GM18873 (cell line): Measurements from ENCODE around the gene ENPP3.

Source experiments
- ATAC-seq: cut with Tn5 transposase; IDR thresholded peaks from one replicate; pipeline ENCODE4 v1.9.1; 2021; ENCODE audit warnings: mild to moderate bottlenecking, moderate library complexity, moderate number of reproducible peaks; ENCODE audit not compliant: unreplicated experiment, low FRiP score

Gene ENPP3

DNA sequence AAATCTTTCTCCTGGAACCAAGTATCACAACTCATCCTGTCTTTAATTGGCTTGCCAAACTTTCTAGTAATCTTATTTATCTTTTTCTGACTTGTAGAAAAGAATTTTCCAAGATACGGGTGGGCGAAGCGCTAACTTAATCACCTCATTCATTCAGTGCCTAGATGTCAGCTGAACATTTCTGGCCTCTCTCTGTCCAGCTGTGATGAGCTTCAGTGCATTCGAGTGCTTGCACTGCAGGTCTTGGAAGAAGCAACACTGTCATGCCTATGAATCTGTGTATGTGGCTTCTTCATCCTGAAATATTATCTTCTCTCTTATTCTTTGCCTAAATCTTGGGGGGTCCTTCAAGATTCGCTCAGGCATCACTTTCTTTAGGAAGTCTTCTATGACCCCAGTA is 154.4 kb downstream of the ENPP3 start:
- ATAC-seq, result no peak

DNA sequence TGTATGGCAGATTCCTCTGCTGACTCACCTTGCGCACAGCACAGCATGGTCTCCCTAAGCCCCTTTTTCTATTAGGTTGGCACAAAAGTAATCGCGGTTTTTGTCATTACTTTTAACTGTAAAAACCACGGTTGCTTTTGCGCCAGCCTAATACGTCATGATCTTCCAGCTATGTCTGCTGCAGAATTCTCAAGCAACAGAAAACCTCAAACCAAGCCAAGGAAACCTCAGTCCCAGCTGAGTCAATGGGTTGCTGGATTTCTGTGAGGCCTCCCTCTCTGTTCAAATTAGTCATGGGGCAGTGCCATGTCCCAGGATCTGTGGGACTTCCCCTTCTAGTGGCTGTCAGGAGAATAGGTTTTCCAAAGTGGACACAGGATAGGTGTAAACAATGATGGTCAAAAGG is 155.0 kb downstream of the ENPP3 start:
- ATAC-seq, result no peak

DNA sequence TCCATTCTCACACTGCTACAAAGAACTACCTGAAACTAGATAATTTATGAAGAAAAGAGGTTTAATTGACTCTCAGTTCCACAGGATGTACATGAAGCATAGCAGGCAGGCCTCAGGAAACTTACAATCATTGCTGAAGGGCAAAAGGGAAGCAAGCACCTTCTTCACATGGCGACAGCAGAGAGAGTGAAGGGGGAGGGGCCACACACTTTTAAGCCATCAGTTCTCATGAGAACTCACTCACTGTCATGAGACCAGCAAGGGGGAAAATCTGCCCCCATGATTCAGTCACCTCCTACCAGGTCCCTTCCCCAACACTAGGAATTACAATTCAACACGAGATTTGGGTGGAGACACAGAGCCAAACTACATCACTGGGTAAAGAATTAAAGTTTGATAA is 158.3 kb downstream of the ENPP3 start:
- no peak for ATAC-seq
